ENCODE data around the gene ATP2C1.

Gene ATP2C1

DNA sequence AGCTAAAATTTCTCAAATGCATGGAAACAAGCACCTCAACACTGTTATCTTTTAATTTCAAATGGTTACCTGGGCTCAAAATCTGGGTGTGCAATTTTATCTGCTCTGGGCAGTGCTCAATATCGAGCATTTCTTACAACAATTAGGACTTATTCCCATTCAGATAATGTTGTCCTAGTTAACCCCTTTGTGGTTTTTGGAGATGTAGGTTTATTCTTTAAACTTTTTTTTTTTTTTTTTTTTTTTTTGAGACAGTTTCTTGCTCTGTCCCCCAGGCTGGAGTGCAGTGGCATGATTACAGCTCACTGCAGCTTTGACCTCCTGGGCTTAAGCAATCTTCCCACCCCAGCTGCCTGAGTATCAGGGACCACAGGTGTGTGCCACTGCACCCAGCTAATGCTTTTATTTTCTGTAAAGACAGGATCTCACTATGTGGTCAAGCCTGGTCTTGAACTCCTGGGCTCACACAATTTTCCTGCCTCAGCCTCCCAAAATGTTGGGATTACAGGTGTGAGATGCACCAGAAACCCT is 4.4 kb upstream of the ATP2C1 start:
- H3K4me1 ChIP-seq (ENCODE audit: control insufficient read depth in 1 of 2, insufficient read depth in 2 of 2, low read length in 2 of 2): no peaks in the 10 kb centered on the region
- no peak for DNase-seq
- no peak overlapping the region for H3K4ac ChIP-seq (ENCODE audit: low read depth, low read length)
- H2AFZ ChIP-seq (ENCODE audit: insufficient read depth, low read length, poor library complexity): no peak overlapping the region
- H3K36me3 ChIP-seq (ENCODE audit: control insufficient read depth in 1 of 2, insufficient read depth in 2 of 2, low read length in 2 of 2): no peaks in the 10 kb centered on the region
- no peak overlapping the region for H3K4me2 ChIP-seq (ENCODE audit: low read length)
- no peak overlapping the region for H3K18ac ChIP-seq (ENCODE audit: low read length)
- no peak overlapping the region for H2AK5ac ChIP-seq (ENCODE audit: low read length)
- peaks cover 9% of the 10 kb centered on the region for H3K79me2 ChIP-seq (ENCODE audit: control insufficient read depth, insufficient read depth, low read length, poor library complexity)
- H3K79me1 ChIP-seq (ENCODE audit: low read length): peaks cover 10% of the 10 kb centered on the region
- H3K27me3 ChIP-seq (ENCODE audit: insufficient read depth, low read length): no peaks in the 10 kb centered on the region
- no peak overlapping the region for H2BK12ac ChIP-seq (ENCODE audit: low read length)
- no peaks in the 10 kb centered on the region for H3K9me3 ChIP-seq (ENCODE audit: insufficient read depth, low read depth, low read length)
- no peak overlapping the region for H3K9ac ChIP-seq (ENCODE audit: low read length)
- H3K4me3 ChIP-seq (ENCODE audit: low read depth, low read length): no peak overlapping the region
- no peak overlapping the region for H4K8ac ChIP-seq (ENCODE audit: low read depth, low read length)
- H3K23ac ChIP-seq (ENCODE audit: low read length): no peak overlapping the region
- H2BK120ac ChIP-seq (ENCODE audit: insufficient read depth, low read length, poor library complexity): no peak overlapping the region
- H3K27ac ChIP-seq (ENCODE audit: low read depth, low read length): no peak overlapping the region
- no peak overlapping the region for H3K14ac ChIP-seq (ENCODE audit: low read length)
- H4K12ac ChIP-seq (ENCODE audit: low read depth, low read length): no peak overlapping the region
- no peak overlapping the region for H2BK5ac ChIP-seq (ENCODE audit: low read depth, low read length, poor library complexity)
- WGBS (ENCODE audit: extremely low coverage, insufficient coverage, insufficient read length): no CpG with 5 or more reads among the region's 1 CpG
- no peak overlapping the region for H4K91ac ChIP-seq (ENCODE audit: low read depth, low read length)

GRCh38 chr3:130892759-130893375 is 1.0 kb upstream of the ATP2C1 start:
- Histone ChIP-seq H2BK120ac (ENCODE audit: insufficient read depth, low read length, poor library complexity) (peak overlapping the region; percentile 84), H3K18ac (ENCODE audit: low read length) (no peak overlapping the region), H3K4me3 (ENCODE audit: low read depth, low read length) (peak overlapping the region; percentile 99), H4K12ac (ENCODE audit: low read depth, low read length) (peak overlapping the region; percentile 86), H3K79me1 (ENCODE audit: low read length) (peaks cover 12% of the 10 kb centered on the region), H2AK5ac (ENCODE audit: low read length) (no peak overlapping the region), H3K4me2 (ENCODE audit: low read length) (peak overlapping the region; percentile 98), H3K14ac (ENCODE audit: low read length) (peak overlapping the region; percentile 93), H3K23ac (ENCODE audit: low read length) (no peak overlapping the region), H4K8ac (ENCODE audit: low read depth, low read length) (peak overlapping the region; percentile 96), H3K4ac (ENCODE audit: low read depth, low read length) (peak overlapping the region; percentile 84), H3K9me3 (ENCODE audit: insufficient read depth, low read depth, low read length) (no peaks in the 10 kb centered on the region), H2BK5ac (ENCODE audit: low read depth, low read length, poor library complexity) (no peak overlapping the region), H2BK12ac (ENCODE audit: low read length) (no peak overlapping the region), H4K91ac (ENCODE audit: low read depth, low read length) (peak overlapping the region; percentile 80), H3K36me3 (ENCODE audit: control insufficient read depth in 1 of 2, insufficient read depth in 2 of 2, low read length in 2 of 2) (no peaks in the 10 kb centered on the region), H3K79me2 (ENCODE audit: control insufficient read depth, insufficient read depth, low read length, poor library complexity) (peaks cover 15% of the 10 kb centered on the region), H3K9ac (ENCODE audit: low read length) (peak overlapping the region; percentile 95), H2AFZ (ENCODE audit: insufficient read depth, low read length, poor library complexity) (peak overlapping the region; percentile 95), H3K4me1 (ENCODE audit: control insufficient read depth in 1 of 2, insufficient read depth in 2 of 2, low read length in 2 of 2) (no peaks in the 10 kb centered on the region), H3K27me3 (ENCODE audit: insufficient read depth, low read length) (no peaks in the 10 kb centered on the region), H3K27ac (ENCODE audit: low read depth, low read length) (peak overlapping the region; percentile 96)
- DNase-seq: peak; percentile 62 to 87
- no CpG with 5 or more reads among the region's 14 CpGs for WGBS (ENCODE audit: extremely low coverage, insufficient coverage, insufficient read length)

DNA sequence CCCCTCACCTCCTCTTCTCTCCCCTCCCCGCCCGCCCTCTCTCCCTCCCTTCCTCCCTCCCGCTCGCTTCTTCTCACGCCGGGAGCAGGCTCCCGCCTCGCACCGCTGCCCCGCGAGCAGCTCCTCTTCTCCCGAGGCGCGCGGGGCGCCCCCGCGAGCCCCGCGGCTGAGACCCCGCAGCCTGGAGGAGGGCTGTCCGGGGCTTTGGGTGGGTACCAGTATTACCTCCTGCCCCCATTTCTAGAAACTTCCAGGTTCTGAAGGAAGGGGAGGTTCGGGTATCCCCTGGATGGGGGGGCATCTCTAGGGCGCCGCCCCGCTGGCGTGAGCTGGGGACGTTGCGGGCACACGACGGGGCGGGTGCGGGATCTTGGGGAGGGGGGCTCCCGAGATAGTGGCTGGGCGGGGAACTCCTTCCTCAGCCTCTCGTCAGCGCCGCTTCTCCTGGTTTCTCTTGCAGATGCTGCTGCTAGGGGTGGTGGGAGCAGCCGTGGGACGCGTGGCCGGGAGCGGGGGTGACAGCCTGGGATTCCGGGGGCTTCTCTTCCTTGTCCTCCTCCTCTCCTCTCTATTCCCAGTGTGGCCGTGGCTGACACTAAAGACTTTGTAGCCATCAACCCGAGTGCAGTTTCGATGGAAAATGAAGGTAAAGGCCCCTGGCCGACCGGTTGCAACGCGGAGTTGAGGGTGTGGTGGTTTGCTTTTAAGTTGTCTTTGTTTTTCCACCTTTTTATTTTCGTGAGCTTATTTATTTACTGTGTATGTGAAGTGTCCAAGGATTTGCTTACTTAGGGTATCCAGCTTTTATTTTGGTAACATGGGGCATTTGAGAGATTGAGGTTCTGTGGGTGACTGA is 474 bp downstream of the ATP2C1 start:
- H2AK5ac ChIP-seq (ENCODE audit: low read length): peak overlapping the region; percentile 49
- no peaks in the 10 kb centered on the region for H3K27me3 ChIP-seq (ENCODE audit: insufficient read depth, low read length)
- peak overlapping the region; percentile 45 for H3K9ac ChIP-seq (ENCODE audit: low read length)
- peak overlapping the region; percentile 87 for H3K27ac ChIP-seq (ENCODE audit: low read depth, low read length)
- H3K9me3 ChIP-seq (ENCODE audit: insufficient read depth, low read depth, low read length): no peaks in the 10 kb centered on the region
- no CpG with 5 or more reads among the region's 52 CpGs for WGBS (ENCODE audit: extremely low coverage, insufficient coverage, insufficient read length)
- H3K4me2 ChIP-seq (ENCODE audit: low read length): peak overlapping the region; percentile 65
- peak overlapping the region; percentile 90 for H3K4ac ChIP-seq (ENCODE audit: low read depth, low read length)
- H4K8ac ChIP-seq (ENCODE audit: low read depth, low read length): peak overlapping the region; percentile 96
- peak overlapping the region; percentile 77 for H2BK120ac ChIP-seq (ENCODE audit: insufficient read depth, low read length, poor library complexity)
- H2AFZ ChIP-seq (ENCODE audit: insufficient read depth, low read length, poor library complexity): peak overlapping the region; percentile 88
- H2BK12ac ChIP-seq (ENCODE audit: low read length): no peak overlapping the region
- H3K79me1 ChIP-seq (ENCODE audit: low read length): peaks cover 12% of the 10 kb centered on the region
- peak overlapping the region; percentile 87 for H3K18ac ChIP-seq (ENCODE audit: low read length)
- H3K4me1 ChIP-seq (ENCODE audit: control insufficient read depth in 1 of 2, insufficient read depth in 2 of 2, low read length in 2 of 2): no peaks in the 10 kb centered on the region
- H3K23ac ChIP-seq (ENCODE audit: low read length): no peak overlapping the region
- H3K4me3 ChIP-seq (ENCODE audit: low read depth, low read length): peak overlapping the region; percentile 99
- peak overlapping the region; percentile 70 for H2BK5ac ChIP-seq (ENCODE audit: low read depth, low read length, poor library complexity)
- peaks cover 15% of the 10 kb centered on the region for H3K79me2 ChIP-seq (ENCODE audit: control insufficient read depth, insufficient read depth, low read length, poor library complexity)
- no peaks in the 10 kb centered on the region for H3K36me3 ChIP-seq (ENCODE audit: control insufficient read depth in 1 of 2, insufficient read depth in 2 of 2, low read length in 2 of 2)
- H3K14ac ChIP-seq (ENCODE audit: low read length): peak overlapping the region; percentile 81
- DNase-seq: peak in 1 of 2 donors; percentile 14
- peak overlapping the region; percentile 46 for H4K12ac ChIP-seq (ENCODE audit: low read depth, low read length)
- H4K91ac ChIP-seq (ENCODE audit: low read depth, low read length): peak overlapping the region; percentile 90

DNA sequence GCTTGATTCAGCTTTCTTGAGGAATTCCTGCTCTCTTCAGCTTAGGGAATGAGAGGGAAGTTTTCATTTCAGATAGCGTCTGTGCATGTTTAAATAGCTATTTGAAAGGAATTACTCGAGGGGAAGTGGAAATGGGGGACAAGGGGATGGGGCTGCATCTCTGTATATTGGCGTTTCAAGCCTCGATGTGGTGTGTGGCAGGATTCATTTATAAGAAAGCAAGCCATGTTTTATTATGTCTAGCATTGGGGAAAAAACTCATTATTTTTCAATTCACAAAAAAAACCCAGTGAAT is 1.0 kb downstream of the ATP2C1 start:
- Histone ChIP-seq H3K18ac (ENCODE audit: low read length) (no peak overlapping the region), H4K12ac (ENCODE audit: low read depth, low read length) (no peak overlapping the region), H3K4me3 (ENCODE audit: low read depth, low read length) (peak overlapping the region; percentile 28), H2BK120ac (ENCODE audit: insufficient read depth, low read length, poor library complexity) (no peak overlapping the region), H3K9me3 (ENCODE audit: insufficient read depth, low read depth, low read length) (no peaks in the 10 kb centered on the region), H2AFZ (ENCODE audit: insufficient read depth, low read length, poor library complexity) (no peak overlapping the region), H3K79me1 (ENCODE audit: low read length) (peaks cover 12% of the 10 kb centered on the region), H3K79me2 (ENCODE audit: control insufficient read depth, insufficient read depth, low read length, poor library complexity) (peaks cover 15% of the 10 kb centered on the region), H3K27ac (ENCODE audit: low read depth, low read length) (no peak overlapping the region), H3K23ac (ENCODE audit: low read length) (no peak overlapping the region), H3K4me2 (ENCODE audit: low read length) (peak overlapping the region; percentile 65), H3K4ac (ENCODE audit: low read depth, low read length) (peak overlapping the region; percentile 65), H2AK5ac (ENCODE audit: low read length) (no peak overlapping the region), H2BK5ac (ENCODE audit: low read depth, low read length, poor library complexity) (no peak overlapping the region), H2BK12ac (ENCODE audit: low read length) (no peak overlapping the region), H3K36me3 (ENCODE audit: control insufficient read depth in 1 of 2, insufficient read depth in 2 of 2, low read length in 2 of 2) (no peaks in the 10 kb centered on the region), H3K4me1 (ENCODE audit: control insufficient read depth in 1 of 2, insufficient read depth in 2 of 2, low read length in 2 of 2) (no peaks in the 10 kb centered on the region), H3K9ac (ENCODE audit: low read length) (peak overlapping the region; percentile 49), H3K27me3 (ENCODE audit: insufficient read depth, low read length) (no peaks in the 10 kb centered on the region), H4K8ac (ENCODE audit: low read depth, low read length) (no peak overlapping the region), H3K14ac (ENCODE audit: low read length) (no peak overlapping the region), H4K91ac (ENCODE audit: low read depth, low read length) (no peak overlapping the region)
- no CpG with 5 or more reads among the region's 4 CpGs for WGBS (ENCODE audit: extremely low coverage, insufficient coverage, insufficient read length)
- DNase-seq: no peak

All from trophoblast cell (in vitro differentiated cells and primary cell).